ENCODE results near the gene SUN1.

SUN1 gene

DNA sequence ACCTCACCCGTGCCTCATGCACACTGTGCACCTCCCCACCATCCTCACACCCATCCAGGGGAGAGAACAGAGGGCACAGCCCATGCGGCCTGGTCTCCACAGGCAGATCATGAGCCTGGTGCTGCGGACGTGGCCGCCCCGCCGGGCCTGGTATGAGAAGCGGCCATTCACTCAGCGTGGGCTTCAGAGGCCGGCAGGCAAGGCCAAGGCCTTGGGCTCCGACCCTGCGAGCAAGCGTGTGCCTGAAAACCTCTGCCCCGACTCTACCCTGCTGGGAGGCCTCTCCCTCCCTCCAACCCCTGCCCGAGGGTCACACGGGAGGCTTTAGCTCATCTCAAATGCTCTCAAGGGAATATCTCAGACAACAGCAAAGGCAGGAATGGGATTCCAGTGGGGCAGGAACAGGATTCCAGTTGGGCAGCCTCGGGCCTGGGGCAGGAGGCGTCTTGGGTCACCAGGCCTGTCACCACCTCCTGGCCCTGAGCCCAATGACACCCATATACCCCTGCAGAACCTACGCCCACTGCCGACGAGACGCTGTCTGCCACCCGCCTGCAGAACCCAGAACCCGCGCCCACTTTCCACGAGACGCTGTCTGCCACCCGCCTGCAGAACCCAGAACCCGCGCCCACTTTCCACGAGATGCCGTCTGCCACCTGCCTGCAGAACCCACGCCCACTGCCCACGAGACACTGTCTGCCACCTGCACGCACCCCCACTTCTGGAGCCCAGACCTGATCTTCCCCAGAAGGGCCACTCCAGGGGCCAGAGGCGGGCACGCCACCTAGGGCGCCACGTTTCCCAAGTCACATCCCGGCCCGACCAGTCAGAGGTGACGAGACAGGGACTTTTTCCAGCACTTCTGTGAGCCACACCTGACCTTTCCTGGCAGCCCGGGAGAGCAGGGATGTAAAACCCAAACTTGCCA is 83.3 kb downstream of the SUN1 start:
- H3K4me3 ChIP-seq (ENCODE audit: low read depth, low read length), result no peak overlapping the region
- TF ChIP-seq, protein P1, sequence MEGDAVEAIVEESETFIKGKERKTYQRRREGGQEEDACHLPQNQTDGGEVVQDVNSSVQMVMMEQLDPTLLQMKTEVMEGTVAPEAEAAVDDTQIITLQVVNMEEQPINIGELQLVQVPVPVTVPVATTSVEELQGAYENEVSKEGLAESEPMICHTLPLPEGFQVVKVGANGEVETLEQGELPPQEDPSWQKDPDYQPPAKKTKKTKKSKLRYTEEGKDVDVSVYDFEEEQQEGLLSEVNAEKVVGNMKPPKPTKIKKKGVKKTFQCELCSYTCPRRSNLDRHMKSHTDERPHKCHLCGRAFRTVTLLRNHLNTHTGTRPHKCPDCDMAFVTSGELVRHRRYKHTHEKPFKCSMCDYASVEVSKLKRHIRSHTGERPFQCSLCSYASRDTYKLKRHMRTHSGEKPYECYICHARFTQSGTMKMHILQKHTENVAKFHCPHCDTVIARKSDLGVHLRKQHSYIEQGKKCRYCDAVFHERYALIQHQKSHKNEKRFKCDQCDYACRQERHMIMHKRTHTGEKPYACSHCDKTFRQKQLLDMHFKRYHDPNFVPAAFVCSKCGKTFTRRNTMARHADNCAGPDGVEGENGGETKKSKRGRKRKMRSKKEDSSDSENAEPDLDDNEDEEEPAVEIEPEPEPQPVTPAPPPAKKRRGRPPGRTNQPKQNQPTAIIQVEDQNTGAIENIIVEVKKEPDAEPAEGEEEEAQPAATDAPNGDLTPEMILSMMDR (IDR thresholded peaks at IDR 0.05; ENCODE audit: low read depth, low read length), result no peak

DNA sequence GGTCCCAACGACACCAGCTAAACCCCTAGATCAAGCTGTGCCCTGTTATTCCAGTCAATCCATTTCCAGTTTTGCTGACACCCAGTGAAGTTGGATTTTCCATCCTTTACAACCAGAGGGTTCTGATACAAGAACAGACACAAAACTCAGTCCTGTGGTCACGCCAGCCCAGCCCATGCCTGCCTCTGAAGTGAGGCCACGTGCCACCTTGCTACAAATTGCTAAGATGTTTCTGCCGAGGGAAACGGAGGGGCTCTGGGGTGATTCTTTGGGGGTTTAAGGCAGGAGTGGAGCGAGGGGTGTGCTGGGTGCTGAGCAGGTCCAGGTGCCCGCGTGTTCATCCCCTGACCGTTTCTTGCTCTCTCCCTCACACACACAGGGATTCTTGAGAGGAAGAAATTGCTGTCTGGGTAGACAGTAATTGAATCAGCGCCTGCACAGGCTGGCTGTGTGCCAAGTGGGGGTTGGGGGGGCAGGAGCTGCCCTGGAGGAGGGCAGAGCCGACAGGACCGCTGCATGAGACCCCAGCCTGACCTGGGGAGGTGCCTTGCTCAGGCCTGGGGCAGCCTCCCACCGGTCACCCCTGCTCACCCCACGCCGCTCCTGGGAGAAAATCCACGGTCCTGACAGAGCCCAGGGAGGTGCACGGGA is 84.1 kb downstream of the SUN1 start:
- no peak overlapping the region for H3K4me3 ChIP-seq (ENCODE audit: low read depth, low read length)
- TF ChIP-seq, protein P1 (IDR thresholded peaks at IDR 0.05; ENCODE audit: low read depth, low read length), result no peak

DNA sequence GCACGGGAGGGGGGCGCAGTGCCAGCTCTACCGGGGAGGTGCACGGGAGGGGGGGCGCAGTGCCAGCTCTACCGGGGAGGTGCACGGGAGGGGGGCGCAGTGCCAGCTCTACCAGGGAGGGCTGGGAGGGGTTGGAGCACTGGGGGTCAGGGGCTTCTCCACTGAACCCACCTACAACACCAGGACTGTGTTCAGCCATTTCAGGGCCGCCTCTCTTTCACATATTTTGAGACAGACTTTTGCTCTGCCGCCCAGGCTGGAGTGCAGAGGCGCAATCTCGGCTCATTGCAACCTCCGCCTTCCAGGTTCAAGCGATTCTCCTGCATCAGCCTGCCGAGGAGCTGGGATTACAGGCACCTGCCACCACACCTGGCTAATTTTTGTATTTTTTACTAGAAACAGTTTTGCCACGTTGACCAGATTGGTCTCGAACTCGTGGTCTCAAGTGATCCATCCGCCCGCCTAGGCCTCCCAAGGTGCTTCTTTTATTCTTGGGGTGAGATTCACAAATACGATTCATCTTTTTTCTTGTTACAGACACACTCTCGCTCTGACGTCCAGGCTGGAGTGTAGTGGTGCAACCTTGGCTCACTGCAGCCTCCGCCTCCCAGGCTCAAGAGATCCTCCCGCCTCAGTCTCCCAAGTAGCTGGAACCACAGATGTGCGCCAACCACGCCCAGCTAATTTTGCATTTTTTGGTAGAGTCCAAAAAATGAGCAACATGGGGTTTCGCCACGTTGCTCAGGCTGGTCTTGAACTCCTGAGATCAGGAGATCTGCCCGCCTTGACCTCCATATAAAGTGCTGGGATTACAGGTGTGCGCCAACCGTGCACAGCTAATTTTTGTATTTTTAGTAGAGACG is 85.2 kb downstream of the SUN1 start:
- TF ChIP-seq, protein P1 (IDR thresholded peaks at IDR 0.05; ENCODE audit: low read depth, low read length), result no peak
- no peak overlapping the region for H3K4me3 ChIP-seq (ENCODE audit: low read depth, low read length)

DNA sequence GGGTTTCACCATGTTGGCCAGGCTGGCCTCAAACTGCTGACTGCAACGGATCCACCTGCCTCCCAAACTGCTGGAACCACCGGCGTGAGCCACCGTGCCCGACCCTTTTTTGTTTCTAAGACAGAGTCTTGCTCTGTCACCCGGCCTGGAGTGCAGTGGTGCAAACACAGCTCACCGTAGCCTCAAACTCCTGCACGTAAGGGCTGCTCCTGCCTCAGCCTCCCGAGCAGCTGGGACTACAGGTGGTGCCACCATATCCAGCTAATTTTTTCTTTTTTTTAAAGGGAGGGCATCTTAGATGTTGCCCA is 85.8 kb downstream of the SUN1 start:
- no peak overlapping the region for H3K4me3 ChIP-seq (ENCODE audit: low read depth, low read length)
- TF ChIP-seq, protein P1 (IDR thresholded peaks at IDR 0.05; ENCODE audit: low read depth, low read length), result no peak

DNA sequence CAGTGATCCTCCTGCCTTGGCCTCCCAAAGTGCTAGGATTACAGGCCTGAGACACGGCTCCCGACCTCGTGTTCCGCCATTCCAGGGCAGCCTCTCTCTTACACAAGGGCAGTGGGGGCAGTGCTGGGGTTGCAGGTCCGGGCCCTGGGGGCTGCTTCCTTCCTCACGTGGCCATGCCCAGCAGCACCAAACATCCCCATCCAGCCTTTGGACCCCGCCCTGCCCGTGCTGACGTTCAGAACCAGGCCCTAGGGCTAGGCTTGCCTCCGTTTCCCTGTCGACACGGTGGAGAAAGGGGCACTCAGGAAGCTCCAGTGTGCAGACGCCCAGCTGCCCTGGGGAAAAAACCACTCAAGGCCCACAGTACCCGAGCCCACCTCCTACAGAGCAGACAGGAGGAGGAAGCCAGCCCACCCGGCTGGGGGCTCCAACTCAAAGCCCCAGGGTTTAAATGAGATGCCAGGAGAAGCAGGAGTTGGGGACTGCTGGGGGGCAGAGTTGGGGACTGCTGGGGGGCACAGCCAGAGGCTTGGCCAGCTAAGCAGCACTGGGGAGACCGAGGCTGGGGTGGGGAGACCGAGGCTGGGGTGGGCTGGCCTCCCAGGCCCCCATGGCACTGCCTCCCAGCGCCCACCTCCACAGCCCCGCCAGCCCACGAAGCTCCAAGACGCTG is 86.3 kb downstream of the SUN1 start:
- TF ChIP-seq, protein P1 (IDR thresholded peaks at IDR 0.05; ENCODE audit: low read depth, low read length), result no peak
- no peak overlapping the region for H3K4me3 ChIP-seq (ENCODE audit: low read depth, low read length)

DNA sequence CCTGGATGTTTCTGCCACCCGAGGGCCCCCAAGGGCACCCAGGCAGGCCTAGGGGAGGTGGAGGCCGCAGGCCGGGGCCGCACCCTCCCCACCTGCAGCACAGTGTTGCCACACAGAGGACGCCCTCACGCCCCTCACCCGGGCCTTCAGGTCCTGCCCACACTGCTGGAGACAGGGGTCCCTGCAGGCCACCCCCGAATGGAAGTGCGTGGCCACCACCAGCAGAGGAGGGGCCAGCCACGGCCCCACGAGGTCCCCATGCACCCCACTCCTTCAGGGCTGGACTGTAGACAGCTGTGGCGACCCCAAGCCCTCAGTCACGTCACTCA is 86.8 kb downstream of the SUN1 start:
- H3K4me3 ChIP-seq (ENCODE audit: low read depth, low read length), result no peak overlapping the region
- TF ChIP-seq, protein P1 (IDR thresholded peaks at IDR 0.05; ENCODE audit: low read depth, low read length), result no peak

Data from WI38 (cell line).